Neural progenitor cell (in vitro differentiated cells): ENCODE results near the gene TMEM131L. TPM values are rescaled to one million over a fixed set of nuclear protein-coding genes. Genes with fewer than 3 reads are reported as not detected.

Experiments
- DNase-seq: peaks from one replicate; pipeline ENCODE4 v3.0.0-alpha.2; 2016; ENCODE audit warnings: low spot score
- H2AFZ ChIP-seq: fragments of 200-600 bp; sonication (generic); replicated peaks from 2 replicates; pipeline ENCODE4 v1.6.1; 2016; ENCODE audit warnings: antibody characterized with exemption
- H3F3A ChIP-seq: fragments of 200-600 bp; sonication (generic); 2 replicates; pipeline ENCODE4 v1.6.1; 2016; ENCODE audit warnings: antibody characterized with exemption, low read depth
- H3K27ac ChIP-seq: fragments of 200-600 bp; sonication (generic); 2 replicates; pipeline ENCODE4 v1.5.1; 2016; ENCODE audit warnings: mild to moderate bottlenecking
- H3K27me3 ChIP-seq: fragments of 200-600 bp; sonication (generic); 2 replicates; pipeline ENCODE4 v1.6.1; 2016; ENCODE audit warnings: mild to moderate bottlenecking, moderate library complexity
- H3K36me3 ChIP-seq: fragments of 200-600 bp; sonication (generic); 2 replicates; pipeline ENCODE4 v1.5.1; 2016
- H3K4me1 ChIP-seq: fragments of 200-600 bp; sonication (generic); 2 replicates; pipeline ENCODE4 v1.6.1; 2016; ENCODE audit warnings: mixed run types
- H3K4me2 ChIP-seq: fragments of 200-600 bp; sonication (generic); 2 replicates; pipeline ENCODE4 v1.6.1; 2016
- H3K4me3 ChIP-seq: fragments of 200-600 bp; sonication (generic); 2 replicates; pipeline ENCODE4 v1.5.1; 2016
- H3K79me2 ChIP-seq: fragments of 200-600 bp; sonication (generic); 2 replicates; pipeline ENCODE4 v1.6.1; 2016; ENCODE audit warnings: low read depth
- H3K9ac ChIP-seq: fragments of 200-600 bp; sonication (generic); 2 replicates; pipeline ENCODE4 v1.6.1; 2016
- H3K9me3 ChIP-seq: fragments of 200-600 bp; sonication (generic); 2 replicates; pipeline ENCODE4 v1.5.1; 2016; ENCODE audit warnings: low read depth
- H4K20me1 ChIP-seq: fragments of 200-600 bp; sonication (generic); 2 replicates; pipeline ENCODE4 v1.6.1; 2016; ENCODE audit warnings: low read depth
- H3K27ac Mint-ChIP-seq: 3 replicates; pipeline ENCODE4 v1.8.0; 2021; ENCODE audit warnings: mixed read lengths
- H3K27me3 Mint-ChIP-seq: 2 replicates; pipeline ENCODE4 v1.8.0; 2022; ENCODE audit warnings: low read depth, mild to moderate bottlenecking, inconsistent platforms, moderate library complexity, mixed read lengths; ENCODE audit not compliant: insufficient read depth
- H3K36me3 Mint-ChIP-seq: 3 replicates; pipeline ENCODE4 v1.8.0; 2021; ENCODE audit warnings: mixed read lengths
- H3K4me1 Mint-ChIP-seq: 3 replicates; pipeline ENCODE4 v1.8.0; 2021; ENCODE audit warnings: mixed read lengths
- H3K4me3 Mint-ChIP-seq: 3 replicates; pipeline ENCODE4 v1.8.0; 2021; ENCODE audit warnings: mild to moderate bottlenecking, moderate library complexity, mixed read lengths
- H3K9me3 Mint-ChIP-seq: 3 replicates; pipeline ENCODE4 v1.8.0; 2020; ENCODE audit warnings: mixed read lengths
- CTCF ChIP-seq: fragments of 200-600 bp; sonication (generic); IDR thresholded peaks from 2 replicates; pipeline ENCODE4 v1.5.1; 2017; ENCODE audit warnings: antibody characterized with exemption, mild to moderate bottlenecking
- EZH2 ChIP-seq: fragments of 200-600 bp; sonication (generic); IDR thresholded peaks from 2 replicates; pipeline ENCODE4 v1.6.1; 2017; ENCODE audit warnings: antibody characterized with exemption, mild to moderate bottlenecking, moderate library complexity
- EZH2phosphoT487 ChIP-seq: fragments of 200-600 bp; sonication (generic); IDR thresholded peaks from 2 replicates; pipeline ENCODE4 v1.6.1; 2017; ENCODE audit warnings: antibody characterized with exemption
- total RNA-seq: library from RNA; depleted of rRNA; stranded (reverse); fragments of >200 nt; gene quantifications from 2 replicates; pipeline ENCODE4 v1.2.3, GENCODE V29; 2015; ENCODE audit warnings: low replicate concordance

The TMEM131L gene
- total RNA-seq, 1 donor from 2014 or later = 14.8 TPM

- H3K27ac ChIP-seq = no peak overlapping the region
- H3K36me3 Mint-ChIP-seq = peaks cover 7% of the 10 kb centered on the region
- H3K27ac Mint-ChIP-seq = no peak overlapping the region
Measured at GRCh38 chr4:153419029-153419428, 47.1 kb upstream of the TMEM131L start.

GRCh38 chr4:153419673-153420278 lies 46.4 kb upstream of the TMEM131L start:
- Histone ChIP-seq H3K9ac (no peak overlapping the region), H3K4me1 (peaks cover 7% of the 10 kb centered on the region), H3K4me3 (no peak overlapping the region), H3K4me2 (no peak overlapping the region), H3K36me3 (no peaks in the 10 kb centered on the region), H3K79me2 (no peaks in the 10 kb centered on the region), H2AFZ (no peak overlapping the region), H3K27me3 (no peaks in the 10 kb centered on the region), H3K27ac (no peak overlapping the region), H4K20me1 (no peaks in the 10 kb centered on the region), H3F3A (peaks cover 5% of the 10 kb centered on the region), H3K9me3 (no peaks in the 10 kb centered on the region)
- H3K27ac Mint-ChIP-seq = no peak overlapping the region
- H3K4me3 Mint-ChIP-seq = no peak overlapping the region
- peaks cover 13% of the 10 kb centered on the region for H3K4me1 Mint-ChIP-seq
- no peak for DNase-seq
- peaks cover 2% of the 10 kb centered on the region for H3K27me3 Mint-ChIP-seq
- TF ChIP-seq EZH2 (no peak), EZH2phosphoT487 (no peak), CTCF (no peak)
- H3K9me3 Mint-ChIP-seq = no peaks in the 10 kb centered on the region
- peaks cover 7% of the 10 kb centered on the region for H3K36me3 Mint-ChIP-seq

More at GRCh38 chr4:153419029-153419428, 47.1 kb upstream of the TMEM131L start:
- Mint-ChIP-seq H3K9me3 (no peaks in the 10 kb centered on the region), H3K4me3 (no peak overlapping the region), H3K27me3 (peaks cover 2% of the 10 kb centered on the region), H3K4me1 (peaks cover 13% of the 10 kb centered on the region)
- Histone ChIP-seq H3K79me2 (no peaks in the 10 kb centered on the region), H3K4me3 (no peak overlapping the region), H4K20me1 (no peaks in the 10 kb centered on the region), H3K36me3 (no peaks in the 10 kb centered on the region), H3K4me1 (peaks cover 7% of the 10 kb centered on the region), H3K27me3 (no peaks in the 10 kb centered on the region), H3K9ac (no peak overlapping the region), H3F3A (peaks cover 5% of the 10 kb centered on the region), H2AFZ (no peak overlapping the region), H3K9me3 (no peaks in the 10 kb centered on the region), H3K4me2 (no peak overlapping the region)
- DNase-seq = no peak
- TF ChIP-seq CTCF = no peak
- no peak for TF ChIP-seq EZH2phosphoT487
- TF ChIP-seq EZH2 = no peak

DNA sequence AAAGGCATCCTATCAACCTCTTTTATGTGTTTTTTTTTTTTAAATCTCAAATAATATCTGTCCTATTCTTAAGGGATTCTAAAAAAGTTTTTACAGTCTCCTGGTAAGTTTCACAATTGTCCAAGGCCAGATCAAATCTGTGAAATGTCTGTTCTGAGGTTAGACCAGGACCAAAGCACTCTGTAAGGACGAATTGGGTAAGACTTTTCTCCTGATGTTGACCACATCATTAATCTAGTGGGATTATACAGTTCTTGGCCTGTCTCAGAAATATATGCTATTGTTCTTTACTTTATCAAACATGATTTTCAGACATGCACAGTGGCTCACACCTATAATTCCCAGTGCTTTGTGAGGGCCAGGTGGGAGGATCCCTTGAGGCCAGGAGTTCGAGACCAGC lies 45.8 kb upstream of the TMEM131L start:
- no peaks in the 10 kb centered on the region for H3K36me3 ChIP-seq
- H3K4me3 ChIP-seq = no peak overlapping the region
- Mint-ChIP-seq H3K27me3 (peaks cover 2% of the 10 kb centered on the region), H3K36me3 (peaks cover 5% of the 10 kb centered on the region), H3K9me3 (no peaks in the 10 kb centered on the region), H3K4me1 (peaks cover 13% of the 10 kb centered on the region), H3K4me3 (no peak overlapping the region), H3K27ac (no peak overlapping the region)
- H3K4me1 ChIP-seq = peaks cover 7% of the 10 kb centered on the region
- no peaks in the 10 kb centered on the region for H4K20me1 ChIP-seq
- no peak overlapping the region for H3K9ac ChIP-seq
- no peaks in the 10 kb centered on the region for H3K9me3 ChIP-seq
- no peaks in the 10 kb centered on the region for H3K79me2 ChIP-seq
- TF ChIP-seq EZH2 (no peak), CTCF (no peak), EZH2phosphoT487 (no peak)
- no peak overlapping the region for H3K4me2 ChIP-seq
- no peak overlapping the region for H2AFZ ChIP-seq
- peaks cover 5% of the 10 kb centered on the region for H3F3A ChIP-seq
- H3K27ac ChIP-seq = no peak overlapping the region
- H3K27me3 ChIP-seq = no peaks in the 10 kb centered on the region
- DNase-seq = no peak
